Measurements from ENCODE around the gene CD209.
"Not testable (repeated sequence)": the region's sequence is repeated elsewhere in the genome, so short reads cannot be mapped to it uniquely, and the experiment has no call there.

Gene CD209

GRCh38 chr19:7771072-7771471 is 23.7 kb upstream of the CD209 start:
- H3K4me3 ChIP-seq (ENCODE audit: low read depth, low read length) = no peak overlapping the region
- TF ChIP-seq CTCF (IDR thresholded peaks at IDR 0.05; ENCODE audit: insufficient read depth, low read depth, low read length, missing control alignments) = no peak

GRCh38 chr19:7769171-7769570 is 21.8 kb upstream of the CD209 start:
- DNase-seq (ENCODE audit: low read depth) = no peak
- TF ChIP-seq CTCF (IDR thresholded peaks at IDR 0.05; ENCODE audit: insufficient read depth, low read depth, low read length, missing control alignments) = no peak
- no peak overlapping the region for H3K4me3 ChIP-seq (ENCODE audit: low read depth, low read length)

More at GRCh38 chr19:7771072-7771471, 23.7 kb upstream of the CD209 start:
- DNase-seq (ENCODE audit: low read depth) = no peak

GRCh38 chr19:7767487-7767886 is 20.2 kb upstream of the CD209 start:
- no peak for TF ChIP-seq CTCF (IDR thresholded peaks at IDR 0.05; ENCODE audit: insufficient read depth, low read depth, low read length, missing control alignments)

GRCh38 chr19:7766535-7766934 is 19.2 kb upstream of the CD209 start:
- TF ChIP-seq CTCF (IDR thresholded peaks at IDR 0.05; ENCODE audit: insufficient read depth, low read depth, low read length, missing control alignments) = no peak
- DNase-seq (ENCODE audit: low read depth) = no peak
- H3K4me3 ChIP-seq (ENCODE audit: low read depth, low read length) = no peak overlapping the region

More at GRCh38 chr19:7767487-7767886, 20.2 kb upstream of the CD209 start:
- no peak for DNase-seq (ENCODE audit: low read depth)
- H3K4me3 ChIP-seq (ENCODE audit: low read depth, low read length) = no peak overlapping the region

GRCh38 chr19:7765043-7765442 is 17.7 kb upstream of the CD209 start:
- not testable (repeated sequence) for DNase-seq (ENCODE audit: low read depth); H3K4me3 ChIP-seq (ENCODE audit: low read depth, low read length)

GRCh38 chr19:7764157-7764556 is 16.8 kb upstream of the CD209 start:
- not testable (repeated sequence) for DNase-seq (ENCODE audit: low read depth)

GRCh38 chr19:7763696-7764095 is 16.4 kb upstream of the CD209 start:
- no peak for TF ChIP-seq CTCF (IDR thresholded peaks at IDR 0.05; ENCODE audit: insufficient read depth, low read depth, low read length, missing control alignments)
- H3K4me3 ChIP-seq (ENCODE audit: low read depth, low read length) = no peak overlapping the region
- DNase-seq (ENCODE audit: low read depth) = no peak

More at GRCh38 chr19:7764157-7764556, 16.8 kb upstream of the CD209 start:
- not testable (repeated sequence) for H3K4me3 ChIP-seq (ENCODE audit: low read depth, low read length)

GRCh38 chr19:7762719-7763293 is 15.5 kb upstream of the CD209 start, which contains the start of gene CLEC4M:
Gene CLEC4M (plus strand): TSS chr19:7763243. CDS start chr19:7763267, 24 bp downstream.
- DNase-seq (ENCODE audit: low read depth) = no peak
- no peak for TF ChIP-seq CTCF (IDR thresholded peaks at IDR 0.05; ENCODE audit: insufficient read depth, low read depth, low read length, missing control alignments)
- no peak within 1 kb of the TSS for H3K4me3 ChIP-seq (ENCODE audit: low read depth, low read length)

Data from GM12865 (cell line).